ENCODE data around the gene SDK2.

SDK2 gene

DNA sequence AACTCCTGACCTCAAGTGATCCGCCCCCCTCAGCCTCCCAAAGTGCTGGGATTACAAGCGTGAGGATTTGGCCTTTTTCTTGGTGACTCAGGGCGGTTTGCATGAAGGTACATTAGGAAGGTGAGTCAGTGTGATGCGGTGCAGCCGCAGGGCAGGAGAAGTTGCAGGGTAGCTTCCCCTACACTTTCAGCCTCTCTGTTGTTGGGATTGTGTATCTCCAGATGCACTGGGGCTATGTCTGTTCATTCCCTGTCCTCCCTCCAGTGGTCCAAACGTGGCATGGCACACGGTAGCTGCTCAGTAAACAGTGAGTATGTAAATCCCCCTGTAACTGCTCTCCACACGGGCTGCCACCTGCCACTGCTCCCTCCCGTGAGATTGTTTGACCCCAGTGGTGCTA, 223.3 kb downstream of the SDK2 start:
- TF ChIP-seq CTCF (tag by site-specific recombination; IDR thresholded peaks at IDR 0.05) (0 out of 2 replicates have a peak, but pooled peaks have one; percentile 32), ZNF664 (tag by site-specific recombination; IDR thresholded peaks at IDR 0.05) (peak; percentile 55; the same call in 1 of the 2 replicates), OVOL3 (tag by site-specific recombination; IDR thresholded peaks at IDR 0.05) (no peak)
- TF ChIP-seq, protein P1, sequence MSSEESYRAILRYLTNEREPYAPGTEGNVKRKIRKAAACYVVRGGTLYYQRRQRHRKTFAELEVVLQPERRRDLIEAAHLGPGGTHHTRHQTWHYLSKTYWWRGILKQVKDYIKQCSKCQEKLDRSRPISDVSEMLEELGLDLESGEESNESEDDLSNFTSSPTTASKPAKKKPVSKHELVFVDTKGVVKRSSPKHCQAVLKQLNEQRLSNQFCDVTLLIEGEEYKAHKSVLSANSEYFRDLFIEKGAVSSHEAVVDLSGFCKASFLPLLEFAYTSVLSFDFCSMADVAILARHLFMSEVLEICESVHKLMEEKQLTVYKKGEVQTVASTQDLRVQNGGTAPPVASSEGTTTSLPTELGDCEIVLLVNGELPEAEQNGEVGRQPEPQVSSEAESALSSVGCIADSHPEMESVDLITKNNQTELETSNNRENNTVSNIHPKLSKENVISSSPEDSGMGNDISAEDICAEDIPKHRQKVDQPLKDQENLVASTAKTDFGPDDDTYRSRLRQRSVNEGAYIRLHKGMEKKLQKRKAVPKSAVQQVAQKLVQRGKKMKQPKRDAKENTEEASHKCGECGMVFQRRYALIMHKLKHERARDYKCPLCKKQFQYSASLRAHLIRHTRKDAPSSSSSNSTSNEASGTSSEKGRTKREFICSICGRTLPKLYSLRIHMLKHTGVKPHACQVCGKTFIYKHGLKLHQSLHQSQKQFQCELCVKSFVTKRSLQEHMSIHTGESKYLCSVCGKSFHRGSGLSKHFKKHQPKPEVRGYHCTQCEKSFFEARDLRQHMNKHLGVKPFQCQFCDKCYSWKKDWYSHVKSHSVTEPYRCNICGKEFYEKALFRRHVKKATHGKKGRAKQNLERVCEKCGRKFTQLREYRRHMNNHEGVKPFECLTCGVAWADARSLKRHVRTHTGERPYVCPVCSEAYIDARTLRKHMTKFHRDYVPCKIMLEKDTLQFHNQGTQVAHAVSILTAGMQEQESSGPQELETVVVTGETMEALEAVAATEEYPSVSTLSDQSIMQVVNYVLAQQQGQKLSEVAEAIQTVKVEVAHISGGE (tag by site-specific recombination; conservative IDR thresholded peaks at IDR 0.05; ENCODE audit: low read depth): no peak
- POLR2A ChIA-PET: interaction anchor here (0.6 kb wide), 1 partner anchor 32 kb away, joined by 7 read pairs; no protein-coding TSS in a partner anchor
- CTCF ChIA-PET: interaction anchor here (1.3 to 3.4 kb wide), 2 partner anchors 9 to 51 kb away, joined by 4 to 25 read pairs; no protein-coding TSS in a partner anchor
- Histone ChIP-seq H3K27ac (ENCODE audit: extremely low read depth, low read depth, low read length) (no peak overlapping the region), H3K36me3 (ENCODE audit: control insufficient read depth in 2 of 2, insufficient read depth in 1 of 2, low read length in 2 of 2) (peaks cover 0 to 35% of the 10 kb centered on the region in 2 experiments; a peak in 2 of 3 replicates), H3K4me1 (ENCODE audit: control insufficient read depth, insufficient read depth, low read length) (no peaks in the 10 kb centered on the region), H3K9me3 (ENCODE audit: control insufficient read depth, insufficient read depth, low read depth, low read length) (no peaks in the 10 kb centered on the region), H3K4me3 (ENCODE audit: low read depth, low read length) (no peak overlapping the region)

DNA sequence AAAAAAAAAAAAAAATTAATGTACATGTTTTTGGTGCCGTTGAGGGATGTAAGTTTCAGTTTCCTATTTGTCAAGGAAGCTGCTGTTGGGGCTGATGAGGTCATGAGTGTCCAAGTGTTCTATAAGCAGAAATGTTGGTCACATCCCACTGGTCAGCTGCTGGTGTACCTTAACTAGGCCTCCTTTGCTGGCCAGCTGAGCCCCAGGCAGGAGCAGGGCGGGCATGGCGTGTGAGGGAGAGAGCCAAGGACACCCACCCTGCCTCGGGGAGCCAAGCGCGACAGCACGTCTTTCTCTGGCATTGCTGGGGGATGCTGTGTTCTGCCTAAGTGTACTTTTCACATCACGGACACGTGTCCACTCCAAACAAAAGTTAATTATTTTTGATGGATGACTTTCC, 224.4 kb downstream of the SDK2 start:
- no peak overlapping the region for H3K27ac ChIP-seq (ENCODE audit: extremely low read depth, low read depth, low read length)
- POLR2A ChIA-PET: interaction anchor here (0.7 kb wide), 1 partner anchor 464 kb away, joined by 3 read pairs; no protein-coding TSS in a partner anchor
- TF ChIP-seq ZSCAN16 (tag by site-specific recombination; IDR thresholded peaks at IDR 0.05) (no peak), ZSCAN30 (tag by site-specific recombination; IDR thresholded peaks at IDR 0.05) (no peak), ZNF148 (tag by site-specific recombination; IDR thresholded peaks at IDR 0.05; ENCODE audit: borderline replicate concordance) (no peak), KLF16 (tag by site-specific recombination; IDR thresholded peaks at IDR 0.05) (no peak), ZBTB17 (tag by site-specific recombination; IDR thresholded peaks at IDR 0.05) (no peak), ZNF10 (tag by site-specific recombination; IDR thresholded peaks at IDR 0.05) (no peak), ZNF658 (tag by site-specific recombination; IDR thresholded peaks at IDR 0.05) (no peak), ZNF266 (tag by site-specific recombination; IDR thresholded peaks at IDR 0.05; ENCODE audit: low read depth) (no peak), ZBTB48 (tag by site-specific recombination; IDR thresholded peaks at IDR 0.05) (no peak), ZNF280D (tag by site-specific recombination; IDR thresholded peaks at IDR 0.05) (no peak), ZNF140 (tag by site-specific recombination; IDR thresholded peaks at IDR 0.05) (no peak)
- TF ChIP-seq, protein P2, sequence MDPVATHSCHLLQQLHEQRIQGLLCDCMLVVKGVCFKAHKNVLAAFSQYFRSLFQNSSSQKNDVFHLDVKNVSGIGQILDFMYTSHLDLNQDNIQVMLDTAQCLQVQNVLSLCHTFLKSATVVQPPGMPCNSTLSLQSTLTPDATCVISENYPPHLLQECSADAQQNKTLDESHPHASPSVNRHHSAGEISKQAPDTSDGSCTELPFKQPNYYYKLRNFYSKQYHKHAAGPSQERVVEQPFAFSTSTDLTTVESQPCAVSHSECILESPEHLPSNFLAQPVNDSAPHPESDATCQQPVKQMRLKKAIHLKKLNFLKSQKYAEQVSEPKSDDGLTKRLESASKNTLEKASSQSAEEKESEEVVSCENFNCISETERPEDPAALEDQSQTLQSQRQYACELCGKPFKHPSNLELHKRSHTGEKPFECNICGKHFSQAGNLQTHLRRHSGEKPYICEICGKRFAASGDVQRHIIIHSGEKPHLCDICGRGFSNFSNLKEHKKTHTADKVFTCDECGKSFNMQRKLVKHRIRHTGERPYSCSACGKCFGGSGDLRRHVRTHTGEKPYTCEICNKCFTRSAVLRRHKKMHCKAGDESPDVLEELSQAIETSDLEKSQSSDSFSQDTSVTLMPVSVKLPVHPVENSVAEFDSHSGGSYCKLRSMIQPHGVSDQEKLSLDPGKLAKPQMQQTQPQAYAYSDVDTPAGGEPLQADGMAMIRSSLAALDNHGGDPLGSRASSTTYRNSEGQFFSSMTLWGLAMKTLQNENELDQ (tag by site-specific recombination; IDR thresholded peaks at IDR 0.05; ENCODE audit: low read depth): no peak
- H3K36me3 ChIP-seq (ENCODE audit: control insufficient read depth in 2 of 2, insufficient read depth in 1 of 2, low read length in 2 of 2): peaks cover 0 to 40% of the 10 kb centered on the region in 2 experiments; a peak in 2 of 3 replicates
- CTCF ChIA-PET: interaction anchor here (0.7 to 3.4 kb wide), 2 partner anchors 10 to 503 kb away, joined by 3 to 25 read pairs; no protein-coding TSS in a partner anchor
- no peaks in the 10 kb centered on the region for H3K9me3 ChIP-seq (ENCODE audit: control insufficient read depth, insufficient read depth, low read depth, low read length)
- H3K4me1 ChIP-seq (ENCODE audit: control insufficient read depth, insufficient read depth, low read length): no peaks in the 10 kb centered on the region
- H3K4me3 ChIP-seq (ENCODE audit: low read depth, low read length): no peak overlapping the region
